A375 (cell line): ENCODE results near the gene PPP1R14B. TPM values are rescaled to one million over a fixed set of nuclear protein-coding genes. Genes with fewer than 3 reads are reported as not detected.

Source experiments
- small RNA-seq: library from RNA; depleted of rRNA; stranded (forward); fragments of <200 nt; gene quantifications from one replicate; pipeline ENCODE3, GENCODE V24; 2014
- total RNA-seq: library from RNA; depleted of rRNA; stranded (reverse); fragments of >200 nt; shearing (Covaris generic); gene quantifications from 2 replicates; pipeline ENCODE4 v1.2.3, GENCODE V29; 2014; rRNA removed

Gene PPP1R14B
- total RNA-seq = 650 and 685 TPM in 2 replicates

DNA sequence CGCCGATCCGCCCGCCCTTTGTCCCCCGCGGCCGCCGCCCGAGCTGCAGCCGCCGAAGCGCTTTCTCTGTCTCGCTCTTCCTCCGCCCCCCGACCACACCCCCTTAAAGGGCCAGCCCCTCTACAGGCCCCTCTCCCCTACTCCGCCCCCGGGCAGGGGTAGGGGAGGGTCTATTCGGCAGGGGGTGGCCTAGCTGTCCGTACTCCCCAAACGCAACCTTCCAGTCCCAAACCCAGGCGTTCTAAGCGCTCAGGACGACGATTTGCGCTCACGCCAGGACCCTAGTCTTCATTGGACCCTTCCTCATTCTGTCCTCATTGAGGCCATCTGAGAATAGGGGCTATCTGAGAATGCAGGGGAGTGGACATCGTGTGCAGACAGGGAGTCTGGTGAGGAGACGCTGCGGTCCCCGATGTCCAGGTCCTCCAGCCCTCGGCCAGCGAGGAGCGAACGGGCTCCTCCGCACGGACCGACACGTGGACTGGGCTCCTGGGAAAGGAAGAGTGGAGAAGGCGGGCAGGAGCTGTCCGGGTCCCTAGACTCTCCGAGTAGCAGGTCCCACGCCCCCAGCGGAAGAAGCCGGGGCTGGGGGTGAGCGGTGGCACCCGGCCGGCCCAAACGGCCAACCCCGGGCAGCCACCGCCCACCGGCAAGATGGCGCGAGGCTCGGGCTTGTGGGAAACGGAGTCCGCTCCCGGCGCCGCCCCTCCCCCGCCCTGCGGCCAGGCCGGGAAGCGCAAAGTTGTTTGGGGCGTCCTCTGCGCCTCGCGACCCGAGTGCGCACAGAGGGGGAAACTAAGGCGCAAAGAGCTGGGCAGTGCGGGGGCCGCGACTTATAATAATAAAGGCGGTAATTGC is at the start of gene PPP1R14B:
Gene PPP1R14B (minus strand): TSS at position 73 of the 858 bp plus-strand sequence. CDS start 270 bp downstream, outside the sequence.

DNA sequence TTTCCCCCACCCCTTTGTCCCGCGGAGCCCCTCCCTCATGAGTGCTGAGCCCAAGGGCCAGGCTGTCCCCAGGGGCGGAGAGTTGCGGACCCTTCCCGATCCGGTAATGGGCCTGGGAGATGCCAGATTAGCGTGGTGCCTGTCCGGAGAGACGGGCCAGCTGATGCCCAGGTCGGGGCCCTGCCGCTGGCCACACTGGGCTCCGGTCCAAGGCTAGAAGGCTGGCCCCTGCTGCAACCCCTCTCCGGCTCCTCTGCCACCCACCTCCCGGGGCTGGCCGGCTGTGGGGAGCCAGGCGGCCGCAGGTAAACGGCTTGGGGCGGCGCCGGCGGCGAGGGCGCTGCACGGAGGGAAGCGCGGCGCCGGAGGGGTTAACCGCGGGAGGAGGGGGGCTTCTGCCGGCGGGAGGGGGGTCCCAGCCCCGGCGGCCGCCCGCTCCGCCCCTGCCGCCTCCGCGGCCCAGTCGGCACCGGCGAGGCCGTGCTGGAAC is 44.6 kb upstream of the PPP1R14B start, which contains the start of gene KCNK4:
Gene KCNK4 (plus strand): TSS at position 41 of the 490 bp plus-strand sequence. CDS start 1,717 bp downstream, outside the sequence.

DNA sequence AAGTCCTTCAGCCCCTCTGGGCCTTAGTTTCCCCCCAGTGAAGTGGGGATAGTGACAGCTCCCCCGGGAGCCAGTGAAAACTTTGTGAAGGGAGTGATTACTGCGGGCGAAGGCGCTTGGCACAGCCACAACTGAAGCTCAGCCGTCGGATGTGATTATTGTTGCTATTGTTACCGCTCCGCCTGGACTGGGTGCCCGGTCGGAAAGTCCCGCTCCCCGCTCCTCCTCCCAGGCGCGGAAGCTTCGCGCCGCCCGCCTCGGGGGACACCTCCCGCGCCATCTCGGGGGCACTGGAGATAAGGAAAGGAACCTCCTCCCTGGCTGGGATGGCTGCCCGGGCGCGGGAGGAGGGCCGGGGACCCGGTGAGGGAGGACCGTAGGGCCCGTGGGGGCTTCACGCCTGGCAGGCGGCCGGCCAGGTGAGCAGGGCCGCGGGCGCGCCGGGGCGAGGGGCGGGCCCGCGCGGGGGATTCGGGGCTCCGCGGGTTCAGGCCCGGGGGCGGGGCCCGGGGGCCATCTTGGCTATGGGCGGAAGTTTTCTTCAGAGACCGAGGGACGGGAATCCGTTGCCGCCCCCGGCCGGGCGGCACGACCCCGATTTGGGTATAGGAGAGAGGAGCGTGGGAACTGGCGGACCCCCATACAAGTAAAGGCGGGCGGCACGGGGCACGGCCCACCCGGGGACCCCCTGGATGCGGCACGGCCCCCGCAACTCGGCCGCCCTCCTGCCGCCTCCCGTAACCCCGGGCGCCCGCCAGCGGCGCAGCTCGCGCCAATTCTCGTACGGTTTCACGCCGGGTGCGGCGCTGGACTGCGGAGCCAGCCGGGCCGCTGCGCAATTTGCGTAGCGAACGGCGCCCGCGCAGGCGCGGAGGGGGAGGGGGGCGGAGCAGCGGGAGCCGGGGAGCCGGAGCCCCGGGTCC is 38.5 kb upstream of the PPP1R14B start, which contains the start of gene GPR137:
Gene GPR137 (plus strand): TSS at position 887 of the 923 bp plus-strand sequence. CDS start 677 bp downstream, outside the sequence.

GRCh38 chr11:64284048-64284961 is 37.6 kb upstream of the PPP1R14B start, which contains the start of gene BAD:
BAD (minus strand) TSS chr11:64284665; CDS start chr11:64284368, 297 bp downstream.

GRCh38 chr11:64251016-64251752 is 4.4 kb upstream of the PPP1R14B start, which contains the start of gene PLCB3:
PLCB3 (plus strand) TSS chr11:64251530; CDS start chr11:64251650, 120 bp downstream.

DNA sequence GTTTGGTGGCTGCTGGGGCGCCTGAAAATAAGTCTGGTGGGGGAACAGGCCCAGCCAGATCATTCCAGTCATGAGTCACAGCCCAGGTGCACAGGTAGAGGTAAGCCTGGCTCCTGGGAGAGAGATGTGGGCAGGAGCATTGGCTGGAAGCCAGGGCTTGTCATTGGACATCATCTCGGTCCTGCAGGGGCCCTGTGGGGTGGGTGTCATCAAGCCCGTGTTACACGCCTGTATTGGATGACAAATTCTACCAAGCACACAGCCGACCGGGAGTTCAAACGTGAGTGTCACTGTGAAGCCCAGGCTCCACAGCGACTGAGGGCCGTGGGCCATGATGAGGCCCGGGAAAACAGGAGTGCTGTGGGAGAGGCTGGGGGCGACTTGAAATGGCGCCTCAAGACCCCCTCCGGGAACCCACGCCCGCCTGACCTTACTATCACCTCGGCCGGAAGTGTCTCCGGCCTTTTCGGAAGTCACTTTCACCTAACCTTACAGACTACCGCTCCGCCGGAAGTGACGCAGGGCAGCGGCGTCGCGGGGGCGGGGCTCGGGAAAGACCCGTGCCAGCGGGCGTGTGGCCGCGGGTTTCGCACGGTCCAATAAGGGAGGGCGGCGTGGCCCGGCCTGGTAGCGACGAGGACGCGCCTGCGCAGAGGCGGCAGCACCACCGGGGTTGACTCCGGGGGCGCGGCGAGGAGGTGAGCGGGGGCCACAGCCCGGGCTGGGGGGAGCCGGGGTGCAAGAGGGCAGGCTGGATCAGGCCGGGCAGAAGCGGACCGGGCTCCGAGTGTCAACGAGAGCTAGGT is 6.1 kb downstream of the PPP1R14B start, which contains the start of gene FKBP2:
Gene FKBP2 (plus strand): TSS at position 661 of the 806 bp plus-strand sequence. CDS start 1,293 bp downstream, outside the sequence.

DNA sequence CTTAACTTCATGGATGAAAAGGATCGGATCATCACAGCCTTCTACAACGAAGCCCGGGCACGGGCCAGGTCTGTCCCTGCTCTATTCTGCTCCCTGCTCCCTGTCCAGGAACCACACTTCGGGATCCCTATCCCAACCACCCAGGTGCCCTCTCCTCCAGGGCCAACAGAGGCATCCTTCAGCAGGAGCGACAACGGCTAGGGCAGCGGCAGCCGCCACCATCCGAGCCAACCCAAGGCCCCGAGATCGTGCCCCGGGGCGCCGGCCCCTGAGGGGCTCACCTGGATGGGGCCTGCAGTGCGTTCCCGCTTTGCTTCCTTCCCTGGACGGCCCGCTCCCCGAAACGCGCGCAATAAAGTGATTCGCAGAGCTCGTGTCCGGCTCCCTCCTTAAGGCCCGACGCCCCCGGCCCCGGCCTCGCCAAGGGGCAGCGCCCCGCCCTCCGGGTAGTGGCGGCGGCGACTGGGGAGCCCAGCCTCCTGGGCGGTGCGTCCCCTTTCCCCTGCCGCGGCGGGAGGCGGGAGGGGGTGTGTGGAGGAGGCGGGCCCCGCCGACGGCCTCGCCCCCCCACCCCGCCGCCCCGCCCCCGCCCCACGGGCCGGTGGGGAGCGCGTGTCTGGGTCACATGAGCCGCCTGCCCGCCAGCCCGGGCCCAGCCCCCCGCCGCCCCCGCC is 12.7 kb downstream of the PPP1R14B start, which contains the start of gene VEGFB:
Gene VEGFB (plus strand): TSS at position 672 of the 674 bp plus-strand sequence. CDS start 250 bp downstream, outside the sequence.

GRCh38 chr11:64230171-64230984 is 16.4 kb downstream of the PPP1R14B start, which contains the start of gene DNAJC4:
DNAJC4 (plus strand) TSS chr11:64230548; CDS start chr11:64230855, 307 bp downstream.

DNA sequence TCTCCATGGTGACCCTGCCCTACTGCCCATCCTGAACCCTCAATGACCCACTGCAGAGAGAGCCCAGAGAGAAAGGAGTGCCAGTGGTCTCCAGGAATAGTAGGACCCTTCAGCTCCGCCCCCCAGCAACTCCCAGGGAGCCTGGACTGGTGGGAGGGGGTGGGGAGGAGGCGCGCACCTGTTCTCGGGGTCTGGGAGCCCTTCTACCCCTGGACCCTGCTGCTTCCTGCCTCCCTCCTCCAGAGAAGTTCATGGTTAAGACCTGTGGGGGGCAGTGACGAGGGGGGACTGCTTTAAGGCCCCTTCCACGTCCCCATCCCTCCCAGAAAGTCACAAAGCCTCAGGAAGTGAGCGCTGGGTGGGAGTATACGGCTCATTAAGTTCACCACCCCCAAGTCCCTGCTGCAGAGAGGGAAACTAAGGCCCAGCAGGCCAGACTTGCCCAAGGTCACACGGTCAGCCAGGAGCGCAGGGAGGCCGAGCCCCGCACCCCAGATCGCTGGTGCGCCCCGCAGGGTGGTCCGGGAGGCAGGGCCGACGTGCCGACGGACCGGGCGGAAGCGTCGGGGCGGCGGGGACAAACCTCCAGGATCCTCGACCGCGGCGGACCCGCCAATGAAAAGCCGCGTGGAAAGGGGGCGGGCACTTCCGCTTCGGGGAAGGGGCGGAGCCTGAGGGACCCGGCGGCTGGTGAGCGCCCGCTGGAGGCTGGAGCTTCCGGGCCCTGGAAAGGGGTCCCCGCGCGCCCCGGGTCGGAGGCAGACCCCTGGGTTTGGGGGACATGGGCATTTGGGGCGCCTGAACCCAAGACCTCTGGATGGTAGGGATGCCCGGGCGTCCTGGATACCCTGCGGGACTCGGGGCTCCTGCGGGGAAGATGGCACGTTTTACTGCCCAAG is 20.9 kb downstream of the PPP1R14B start, which contains the start of the genes NUDT22 and TRPT1:
Gene NUDT22 (plus strand): TSS at position 667 of the 899 bp plus-strand sequence. CDS start 379 bp downstream, outside the sequence.
Gene TRPT1 (minus strand): TSS at position 579 of the 899 bp plus-strand sequence. CDS start 326 bp downstream, at position 253.

GRCh38 chr11:64206457-64207255 is 40.1 kb downstream of the PPP1R14B start, which contains the start of gene FERMT3:
FERMT3 (plus strand) TSS chr11:64206721; CDS start chr11:64207365, 644 bp downstream.

Small RNA genes lying within 50 kb of the gene (small RNA-seq; reads per million reads assigned to genes)
- gene RF00019 = not detected

Other genes starting within 250 kb of the PPP1R14B start
- 1.2 and 1.4 TPM in 2 replicates for gene FLRT1, start 211.0 kb downstream of the PPP1R14B start, total RNA-seq
- 97.2 and 109 TPM in 2 replicates for gene MACROD1, start 80.8 kb downstream of the PPP1R14B start, total RNA-seq
- gene STIP1, start 60.8 kb downstream of the PPP1R14B start, total RNA-seq = 311 and 341 TPM in 2 replicates
- 1.3 and 1.9 TPM in 2 replicates for gene FERMT3, start 40.2 kb downstream of the PPP1R14B start, total RNA-seq
- gene TRPT1, start 20.8 kb downstream of the PPP1R14B start, total RNA-seq = 56.2 and 74.4 TPM in 2 replicates
- gene NUDT22, start 20.7 kb downstream of the PPP1R14B start, total RNA-seq = 69.5 and 70.7 TPM in 2 replicates
- gene DNAJC4, start 16.4 kb downstream of the PPP1R14B start, total RNA-seq = 16.8 and 23.4 TPM in 2 replicates
- gene VEGFB, start 12.4 kb downstream of the PPP1R14B start, total RNA-seq = 30.6 and 44.7 TPM in 2 replicates
- 144 and 182 TPM in 2 replicates for gene FKBP2, start 5.8 kb downstream of the PPP1R14B start, total RNA-seq
- 39.2 and 44.9 TPM in 2 replicates for gene PLCB3, start 4.6 kb upstream of the PPP1R14B start, total RNA-seq
- 99.6 and 101 TPM in 2 replicates for gene BAD, start 37.7 kb upstream of the PPP1R14B start, total RNA-seq
- 27.5 and 30.3 TPM in 2 replicates for gene GPR137, start 38.9 kb upstream of the PPP1R14B start, total RNA-seq
- gene KCNK4, start 44.4 kb upstream of the PPP1R14B start, total RNA-seq = 0.61 and 0.68 TPM in 2 replicates
- gene CATSPERZ, start 53.4 kb upstream of the PPP1R14B start, total RNA-seq = 1.9 and 3.7 TPM in 2 replicates
- gene ESRRA, start 58.6 kb upstream of the PPP1R14B start, total RNA-seq = 60.7 and 66.5 TPM in 2 replicates
- 811 and 881 TPM in 2 replicates for gene TRMT112, start 70.6 kb upstream of the PPP1R14B start, total RNA-seq
- 418 and 488 TPM in 2 replicates for gene PRDX5, start 71.2 kb upstream of the PPP1R14B start, total RNA-seq
- 4.1 and 5.9 TPM in 2 replicates for gene CCDC88B, start 93.3 kb upstream of the PPP1R14B start, total RNA-seq
- gene RPS6KA4, start 112.2 kb upstream of the PPP1R14B start, total RNA-seq = 32.4 and 37.5 TPM in 2 replicates